ENCODE results near the gene GRID1.

DNA sequence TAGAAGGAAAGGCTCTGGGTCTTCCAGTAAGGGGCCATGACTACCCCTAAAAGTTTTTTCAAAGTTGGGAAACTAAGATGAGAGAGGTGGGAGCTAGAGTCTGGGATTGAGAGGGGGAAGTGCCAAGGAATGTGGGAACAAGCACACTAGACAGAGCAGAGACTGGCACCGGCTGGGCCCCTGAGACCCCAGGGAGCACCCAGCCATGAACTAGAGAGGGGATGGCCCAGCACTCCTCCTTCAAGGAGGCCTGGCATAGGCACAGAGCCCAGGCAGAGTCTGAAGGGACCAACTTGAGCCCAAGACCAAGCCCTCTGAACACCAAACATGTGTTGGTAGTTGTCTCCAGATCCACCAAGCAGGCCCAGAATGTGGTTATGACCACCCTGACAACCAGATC, 119.0 kb downstream of the GRID1 start:
- TF ChIP-seq ZNF274 (IDR thresholded peaks at IDR 0.05; ENCODE audit: low read depth, low read length) (no peak), YY1 (IDR thresholded peaks at IDR 0.05; ENCODE audit: insufficient read depth, insufficient read length) (no peak), SUZ12 (IDR thresholded peaks at IDR 0.05; ENCODE audit: extremely low read depth, insufficient read depth, insufficient read length) (no peak)
